NCI-H510A (cell line): ENCODE results near the gene PAXX.
A peak's percentile ranks its signal among the peaks of the same experiment; 100 is the strongest.

Source experiments
- DNase-seq: peaks from one replicate; lab custom pipeline; 2025; lab: John Stamatoyannopoulos, UW

PAXX gene

GRCh38 chr9:136991993-136992818 is at the start of gene PAXX:
PAXX (plus strand) TSS chr9:136992422; CDS start chr9:136992444, 22 bp downstream.
- peak; percentile 68 for DNase-seq

GRCh38 chr9:136942881-136943230 is 49.4 kb upstream of the PAXX start:
- DNase-seq: no peak

DNA sequence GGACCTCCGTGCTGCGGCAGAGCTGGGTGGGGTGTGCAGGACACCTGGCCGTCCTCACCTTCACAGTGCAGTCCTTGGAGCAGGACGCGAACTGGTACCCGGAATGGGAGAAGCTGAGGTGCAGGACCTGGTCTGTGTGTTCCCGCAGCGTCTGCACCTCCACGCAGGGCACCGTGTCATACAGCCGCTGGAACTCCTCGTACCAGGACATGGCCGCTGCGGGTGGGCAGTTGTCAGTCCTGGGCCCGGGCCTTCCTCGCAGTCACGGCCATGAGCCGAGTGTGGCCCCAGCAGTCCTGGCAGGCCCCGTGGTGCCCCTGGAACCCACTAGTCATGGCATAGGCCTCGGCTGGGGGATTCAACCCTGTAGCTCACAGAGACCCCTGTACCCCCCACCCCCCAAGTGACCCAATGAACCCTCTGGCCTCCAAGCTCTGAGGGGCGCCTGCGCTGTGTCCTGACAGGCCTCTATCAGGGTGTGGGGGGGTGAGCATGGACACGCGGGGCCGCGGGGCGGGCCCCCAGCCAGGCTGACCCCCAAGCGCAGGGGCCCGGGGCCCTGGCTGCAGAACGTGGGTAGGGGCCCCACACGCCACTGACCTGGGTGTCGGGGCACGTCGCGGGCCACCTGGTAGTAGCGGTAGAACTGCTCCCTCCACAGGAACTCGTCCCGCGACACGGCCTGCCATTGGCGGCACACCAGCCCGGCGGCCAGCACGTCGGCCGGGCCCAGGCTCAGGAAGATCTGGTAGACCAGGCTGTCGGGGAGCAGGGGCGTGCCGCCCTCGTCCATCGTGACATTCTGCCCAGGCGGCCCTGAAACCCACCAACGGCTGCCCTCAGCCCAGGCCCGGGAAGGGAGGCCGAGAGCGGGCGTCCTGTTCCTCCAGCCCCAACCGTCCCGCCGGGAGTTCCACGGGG is 48.7 kb upstream of the PAXX start:
- DNase-seq: no peak

- peak; percentile 72 for DNase-seq
Measured at GRCh38 chr9:136944212-136944518, 48.1 kb upstream of the PAXX start.

DNA sequence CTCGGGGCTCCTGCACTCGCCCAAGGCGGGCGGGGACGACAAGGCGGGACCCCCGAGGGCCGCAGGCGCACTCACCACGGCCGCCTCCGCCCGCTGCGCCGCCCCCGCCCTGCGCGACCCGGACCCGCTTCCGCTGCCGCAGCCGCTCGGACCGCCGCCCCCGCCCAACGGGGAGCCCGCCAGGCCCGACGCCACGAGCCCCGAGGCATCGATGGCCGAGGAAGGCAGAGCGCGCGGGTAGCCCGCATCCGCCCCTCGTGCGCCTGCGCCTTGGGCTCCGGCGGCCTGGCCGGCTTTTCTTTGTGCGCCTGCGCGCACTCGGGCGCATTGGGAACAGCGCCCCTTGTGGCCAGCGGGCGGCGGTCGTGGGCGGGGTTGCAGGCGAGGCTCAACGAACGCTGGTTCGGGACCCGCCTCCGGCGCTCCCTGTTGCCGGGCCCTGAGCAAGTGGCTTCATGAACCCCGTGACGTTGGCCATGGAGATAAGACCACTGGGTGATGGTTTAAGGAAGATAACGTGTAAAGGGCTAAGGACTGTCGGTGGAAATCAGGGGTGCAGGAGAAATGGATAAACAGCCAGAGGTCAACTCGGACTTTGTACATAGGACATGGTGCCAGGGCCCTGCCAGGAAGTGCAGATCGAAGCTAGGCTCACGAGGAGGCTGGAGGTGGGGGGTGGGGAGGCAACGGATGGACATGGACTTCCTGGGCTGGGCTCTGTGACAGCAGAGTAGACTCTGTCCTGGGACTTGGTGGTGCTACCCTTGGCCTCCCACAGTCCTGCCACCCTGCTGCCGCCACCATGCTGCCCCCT is 47.5 kb upstream of the PAXX start, which contains the start of the genes C8G and FBXW5:
Gene C8G, plus strand, starts transcription at position 725 of the 814 bp plus-strand sequence. Its CDS starts 78 bp downstream, at position 803.
Gene FBXW5, minus strand, starts transcription at position 220 of the 814 bp plus-strand sequence. CDS start 655 bp downstream, outside the sequence.
- peak; percentile 93 for DNase-seq

GRCh38 chr9:136945333-136946227 is 46.6 kb upstream of the PAXX start:
- no peak for DNase-seq

- no peak for DNase-seq
Measured at GRCh38 chr9:136946228-136947027, 45.8 kb upstream of the PAXX start.

GRCh38 chr9:136947028-136947891 is 45.0 kb upstream of the PAXX start:
- no peak for DNase-seq

- no peak for DNase-seq
Measured at GRCh38 chr9:136947955-136948510, 44.2 kb upstream of the PAXX start.

GRCh38 chr9:136949239-136949816 is 42.9 kb upstream of the PAXX start:
- DNase-seq: no peak

DNA sequence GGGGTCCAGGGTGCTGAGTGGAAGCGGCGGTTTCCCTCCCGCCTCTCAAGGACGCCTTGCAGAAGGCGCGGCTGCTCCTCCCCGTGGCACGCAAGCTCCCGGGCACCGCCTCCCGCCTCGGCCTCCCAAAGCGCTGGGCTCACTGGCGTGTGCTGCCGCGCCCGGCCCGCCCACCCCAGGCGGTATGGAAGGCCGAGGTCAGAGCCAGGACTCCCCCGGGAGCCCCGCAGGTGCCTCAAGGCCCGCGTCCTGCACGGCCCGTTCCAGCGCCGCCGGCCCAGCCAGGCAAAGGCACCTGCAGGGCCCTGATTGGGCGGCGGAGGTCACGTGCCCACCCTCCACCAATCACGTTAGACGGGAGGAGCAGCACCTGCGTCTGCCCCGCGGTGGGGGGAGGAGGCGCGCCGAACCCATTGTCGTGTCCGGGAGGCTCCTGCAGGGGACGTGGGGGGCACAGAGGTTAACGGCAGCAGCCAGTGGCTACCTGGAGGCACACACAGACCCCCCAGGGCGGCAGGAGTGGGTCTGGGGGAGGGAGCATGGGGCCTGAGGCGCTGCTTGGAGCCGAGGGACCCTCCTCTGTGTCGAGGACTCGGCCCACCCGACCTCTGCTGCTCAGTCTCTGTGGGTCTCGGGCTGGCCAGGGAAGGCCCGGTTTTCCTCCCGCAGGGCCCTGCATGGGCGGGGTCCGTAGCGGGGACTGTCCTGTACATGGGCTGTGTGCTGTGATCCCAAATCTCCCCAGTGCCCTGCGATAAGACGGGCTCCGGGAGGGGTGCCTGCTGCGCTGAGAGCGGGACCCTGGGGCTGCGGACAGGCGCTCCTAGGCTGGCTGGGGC is 42.2 kb upstream of the PAXX start:
- DNase-seq: peak; percentile 95

DNA sequence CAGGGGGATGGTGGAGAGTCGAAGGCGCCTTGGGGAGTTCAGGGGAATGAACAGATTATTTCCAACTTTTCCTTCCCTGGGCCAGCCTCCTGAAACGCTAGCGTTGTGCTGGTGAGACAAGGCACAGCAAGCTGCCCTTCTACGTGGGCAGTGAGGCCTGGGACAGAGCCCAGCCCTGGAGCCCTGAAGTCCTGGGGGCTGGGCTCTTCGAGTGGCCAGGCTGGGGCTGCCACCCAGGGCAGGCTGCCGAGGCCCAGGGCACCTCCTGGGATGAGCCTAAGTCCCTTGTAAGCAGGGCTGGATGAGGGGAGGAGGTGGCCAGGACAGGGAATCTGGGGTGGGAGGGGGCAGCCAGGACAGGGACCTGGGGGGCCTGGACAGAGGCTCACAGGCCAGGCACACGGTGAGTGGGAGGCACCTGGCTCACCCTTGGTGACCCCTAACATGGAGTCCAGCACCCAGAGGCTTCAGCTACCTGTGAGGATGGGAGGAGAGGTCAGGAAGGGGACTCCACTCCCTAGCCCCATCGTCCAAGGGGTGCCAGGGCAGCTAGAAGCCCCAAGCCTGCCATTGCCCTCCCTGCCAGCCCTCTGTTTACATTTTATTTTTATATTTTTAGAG is 41.5 kb upstream of the PAXX start:
- no peak for DNase-seq

DNA sequence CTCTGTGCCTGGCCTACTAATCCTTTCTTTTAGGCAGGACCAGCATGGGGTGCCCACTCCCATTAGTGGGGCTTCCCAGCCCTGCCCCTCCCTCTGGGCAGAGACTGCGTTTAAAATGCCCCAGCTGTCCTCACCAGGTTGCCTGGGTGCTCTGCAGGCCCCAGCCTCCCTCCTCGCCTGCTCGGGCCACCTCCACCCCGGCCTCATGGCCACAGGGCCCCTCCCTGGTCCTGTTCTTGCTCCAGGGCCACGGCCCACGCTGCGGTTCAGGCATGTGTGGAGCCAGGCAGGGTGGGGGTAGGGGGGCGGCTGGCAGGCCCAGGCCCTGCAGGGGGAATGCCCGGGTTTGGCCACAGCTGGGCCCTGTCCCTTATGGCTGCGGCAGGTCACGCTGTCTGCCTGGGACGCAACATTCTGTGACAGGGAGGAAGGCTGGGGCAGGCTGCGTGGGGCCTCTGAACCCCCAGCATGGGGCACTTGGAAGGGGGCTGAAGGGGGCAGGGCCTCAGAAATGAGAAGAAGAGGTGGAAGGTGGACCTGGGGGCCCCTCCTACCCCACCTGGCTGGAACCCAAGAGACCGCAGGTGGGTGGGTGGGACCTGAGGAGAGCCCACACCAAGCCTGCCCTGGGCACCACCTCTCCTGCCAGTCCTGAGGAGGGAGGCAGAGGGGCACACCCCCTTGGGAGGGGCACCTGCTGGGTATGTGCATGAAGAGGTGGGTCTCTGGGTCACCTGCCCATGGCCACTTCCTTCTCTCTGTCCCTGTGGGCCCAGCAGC is 40.5 kb upstream of the PAXX start, which contains the start of gene LCN12:
Gene LCN12, plus strand, starts transcription at position 733 of the 780 bp plus-strand sequence. CDS start 55 bp downstream, outside the sequence.
- no peak for DNase-seq

GRCh38 chr9:136952321-136952850 is 39.8 kb upstream of the PAXX start:
- no peak for DNase-seq

DNA sequence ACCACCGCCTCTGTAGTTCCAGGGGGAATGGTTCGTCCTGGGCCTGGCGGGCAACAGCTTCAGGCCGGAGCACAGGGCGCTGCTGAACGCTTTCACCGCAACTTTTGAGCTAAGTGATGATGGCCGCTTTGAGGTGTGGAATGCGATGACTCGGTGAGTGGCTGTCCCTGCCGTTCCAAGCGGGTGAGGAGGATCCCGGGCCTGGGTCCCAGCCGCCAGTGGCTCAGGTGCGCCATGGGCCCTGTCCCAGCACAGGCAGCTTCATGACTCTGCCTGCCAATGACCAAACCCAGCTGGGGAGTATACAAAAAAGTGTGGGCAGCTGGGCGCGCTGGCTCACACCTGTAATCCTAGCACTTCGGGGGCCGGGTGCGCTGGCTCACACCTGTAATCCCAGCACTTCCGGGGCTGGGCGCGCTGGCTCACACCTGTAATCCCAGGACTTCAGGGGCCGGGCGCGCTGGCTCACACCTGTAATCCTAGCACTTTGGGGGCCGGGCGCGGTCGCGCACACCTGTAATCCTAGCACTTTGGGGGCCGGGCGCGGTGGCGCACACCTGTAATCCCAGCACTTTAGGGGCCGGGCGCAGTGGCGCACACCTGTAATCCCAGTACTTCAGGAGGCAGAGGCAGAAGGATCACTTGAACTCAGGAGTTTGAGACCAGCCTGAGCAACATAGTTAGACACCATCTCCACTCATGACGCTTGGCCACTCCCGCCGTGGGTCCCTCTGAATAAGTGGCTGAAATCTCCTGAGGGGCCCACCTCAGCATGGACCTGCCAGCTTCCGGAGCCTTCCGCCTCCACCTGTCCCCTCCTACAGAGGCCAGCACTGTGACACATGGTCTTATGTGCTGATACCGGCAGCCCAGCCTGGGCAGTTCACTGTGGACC is 39.1 kb upstream of the PAXX start:
- no peak for DNase-seq
